Ovary (tissue), 9 donors: ENCODE results near the gene AGBL4. TPM values are rescaled to one million over a fixed set of nuclear protein-coding genes. Genes with fewer than 3 reads are reported as not detected.

Experiments used
- DNase-seq, 5 donors: peaks; one replicate each; pipeline ENCODE4 v3.0.0-alpha.2; 2019 to 2020
- H3K27ac ChIP-seq, 2 donors: fragments of 200-600 bp; one replicate each; pipeline versions ENCODE4 v1.5.1 to v1.8.0; 2019 to 2022
- H3K27me3 ChIP-seq: fragments of 200-600 bp; one replicate; pipeline ENCODE4 v1.8.0; 2022
- H3K36me3 ChIP-seq: fragments of 200-600 bp; sonication (generic); one replicate; pipeline ENCODE4 v1.5.1; 2019
- H3K4me1 ChIP-seq: one replicate; pipeline ENCODE4 v1.8.1; 2013; ENCODE audit warnings: mild to moderate bottlenecking, moderate library complexity; ENCODE audit not compliant: insufficient read depth
- H3K4me3 ChIP-seq: fragments of 200-600 bp; sonication (generic); one replicate; pipeline ENCODE4 v1.5.1; 2017
- H3K9me3 ChIP-seq, 2 donors: fragments of 200-600 bp in 1 of 2; sonication (generic) in 1 of 2; one replicate each; pipeline versions ENCODE4 v1.5.1 to v1.8.1; 2013 to 2019; ENCODE audit warnings: mild to moderate bottlenecking in 1 of 2, moderate library complexity in 1 of 2
- CTCF ChIP-seq, 3 donors: fragments of 450-650 bp in 2 of 3; fragments of 200-600 bp in 1 of 3; IDR thresholded peaks; one replicate each; pipeline versions ENCODE4 v1.5.1 to v1.8.0; 2016 to 2022; ENCODE audit warnings: antibody characterized with exemption in 3 of 3, mild to moderate bottlenecking in 1 of 3
- EP300 ChIP-seq: sonication (generic); formaldehyde crosslinking; IDR thresholded peaks from one replicate; pipeline ENCODE4 v1.6.1; 2017; ENCODE audit warnings: antibody characterized with exemption
- POLR2A ChIP-seq: fragments of 450-650 bp; IDR thresholded peaks from one replicate; pipeline ENCODE4 v1.6.1; 2017; ENCODE audit warnings: antibody characterized with exemption, mild to moderate bottlenecking, moderate library complexity
- WGBS, 3 donors: extraction: QIAGEN DNeasy Blood & Tissue Kit in 1 of 3; methylation state at CpG; one replicate each; pipeline versions ENCODE4 v1.1.5 to v1.1.7; 2013 to 2017; 5-methylcytosine and 5-hydroxymethylcytosine counted together
- intact Hi-C, 4 donors: fragments of 100-400 bp; cut with DNase I; formaldehyde crosslinking; loops; one replicate each; pipeline versions ENCODE4 v1.11.0 to v1.15.1; 2022 to 2023
- polyA plus RNA-seq, 2 donors: library from polyadenylated mRNA; stranded (reverse); fragments of 200-250 nt in 1 of 2; fragments of 350-450 nt in 1 of 2; fragmentation: Illumina TruSeq in 1 of 2; extraction: RNeasy Lipid Tissue Mini Kit (QIAGEN cat#74804) in 1 of 2; gene quantifications; one replicate each; pipeline ENCODE4 v1.2.3, GENCODE V29; 2013 to 2014
- total RNA-seq, 7 donors: library from RNA; depleted of rRNA in 2 of 7; stranded (reverse); fragments of >200 nt in 2 of 7; fragmentation: NEBNext Ultra II Directional in 3 of 7; extraction: Animal tissue kit (Norgen Biotek cat#: 25700) in 3 of 7; gene quantifications; one replicate each; pipeline versions ENCODE4 v1.1.0 to v1.2.4, GENCODE V29; 2016 to 2023
- donor health status: DM: no; HTN: no; CAD: no; lungs with moderate emphysema.
- donor health status: DM: no; HTN: no; CAD: no.
- donor health status: Bipolar disorder and iron deficiency.
- donor health status: DM: yes; HTN: yes; CAD: no.
- donor health status: DM: no; HTN: no; CAD: no.
- donor health status: DM: yes; HTN: yes; CAD: no.

The AGBL4 gene
- total and polyA plus RNA-seq, 9 donors: 0.15 to 6.2 (median 0.64) TPM

- 45 to 53% (median 52%) methylated on average over 3 of the region's 3 CpGs for WGBS, 3 donors
These were observed 1165.4 kb downstream of the AGBL4 start for GRCh38 chr1:48858200-48858920.

GRCh38 chr1:48853006-48853405 lies 1170.7 kb downstream of the AGBL4 start:
- Histone ChIP-seq H3K27ac (no peak overlapping the region), H3K27me3 (no peaks in the 10 kb centered on the region), H3K36me3 (no peaks in the 10 kb centered on the region), H3K4me3 (no peak overlapping the region), H3K9me3 (no peaks in the 10 kb centered on the region), H3K4me1 (no peaks in the 10 kb centered on the region)
- TF ChIP-seq CTCF (IDR thresholded peaks at IDR 0.05): no peak
- no peak for TF ChIP-seq EP300
- TF ChIP-seq POLR2A: no peak
- intact Hi-C loops: no loop called here
- DNase-seq: no peak

More at GRCh38 chr1:48858200-48858920, 1165.4 kb downstream of the AGBL4 start:
- TF ChIP-seq POLR2A (no peak), CTCF (IDR thresholded peaks at IDR 0.05) (no peak), EP300 (no peak)
- H3K4me3 ChIP-seq: no peak overlapping the region
- H3K27me3 ChIP-seq: no peaks in the 10 kb centered on the region
- H3K27ac ChIP-seq: no peak overlapping the region
- H3K4me1 ChIP-seq: no peaks in the 10 kb centered on the region
- intact Hi-C loops: no loop called here
- H3K9me3 ChIP-seq: no peaks in the 10 kb centered on the region
- no peak for DNase-seq
- H3K36me3 ChIP-seq: no peaks in the 10 kb centered on the region

GRCh38 chr1:48851638-48852037 lies 1172.1 kb downstream of the AGBL4 start:
- intact Hi-C loops: no loop called here
- Histone ChIP-seq H3K27ac (no peak overlapping the region), H3K36me3 (no peaks in the 10 kb centered on the region), H3K4me3 (no peak overlapping the region), H3K9me3 (no peaks in the 10 kb centered on the region), H3K27me3 (no peaks in the 10 kb centered on the region), H3K4me1 (no peaks in the 10 kb centered on the region)
- WGBS, 3 donors: 17 to 27% (median 23%) methylated on average over 2 of the region's 2 CpGs
- DNase-seq: no peak
- no peak for TF ChIP-seq CTCF (IDR thresholded peaks at IDR 0.05)
- TF ChIP-seq POLR2A: no peak
- TF ChIP-seq EP300: no peak

GRCh38 chr1:48848035-48848434 lies 1175.7 kb downstream of the AGBL4 start:
- DNase-seq: no peak
- H3K36me3 ChIP-seq: no peaks in the 10 kb centered on the region
- TF ChIP-seq EP300 (no peak), POLR2A (no peak), CTCF (IDR thresholded peaks at IDR 0.05) (no peak)
- H3K27ac ChIP-seq: no peak overlapping the region
- H3K9me3 ChIP-seq: no peaks in the 10 kb centered on the region
- 81 to 87% (median 85%) methylated on average over 2 of the region's 2 CpGs for WGBS, 3 donors
- no peaks in the 10 kb centered on the region for H3K4me1 ChIP-seq
- intact Hi-C loops: no loop called here
- H3K27me3 ChIP-seq: no peaks in the 10 kb centered on the region
- no peak overlapping the region for H3K4me3 ChIP-seq
